GM18951 (cell line): ENCODE data around the gene MEX3B.

Source experiments
- POLR2A ChIP-seq: IDR thresholded peaks from 4 replicates; pipeline ENCODE4 v1.6.1; 2011; ENCODE audit warnings: mild to moderate bottlenecking; ENCODE audit not compliant: insufficient read length, insufficient read depth; ENCODE audit errors: extremely low read depth
- in situ Hi-C: fragments of 300-500 bp; cut with MboI; formaldehyde crosslinking; loops from one replicate; pipeline ENCODE4 v1.12.0; 2022; ENCODE audit warnings: low sequenced_read_pairs, mixed read lengths, inconsistent platforms; ENCODE audit not compliant: unreplicated experiment

The MEX3B gene

GRCh38 chr15:82045892-82046665, at the start of gene MEX3B:
Gene MEX3B (minus strand): TSS chr15:82046018. CDS start chr15:82045705, 313 bp downstream.
- no peak for TF ChIP-seq POLR2A
- in situ Hi-C loops: no loop called here

GRCh38 chr15:82093774-82094211, 48.0 kb upstream of the MEX3B start:
- no peak for TF ChIP-seq POLR2A
- in situ Hi-C loops: no loop called here

- in situ Hi-C loops: no loop called here
- no peak for TF ChIP-seq POLR2A
Observed at GRCh38 chr15:82093325-82093724, 47.5 kb upstream of the MEX3B start.

- no peak for TF ChIP-seq POLR2A
- in situ Hi-C loops: no loop called here
Observed at GRCh38 chr15:82091636-82092140, 45.9 kb upstream of the MEX3B start.

GRCh38 chr15:82086243-82086995, 40.6 kb upstream of the MEX3B start:
- in situ Hi-C loops: no loop called here
- no peak for TF ChIP-seq POLR2A

- in situ Hi-C loops: no loop called here
- TF ChIP-seq POLR2A: no peak
Observed at GRCh38 chr15:82081914-82082762, 36.3 kb upstream of the MEX3B start.

- in situ Hi-C loops: no loop called here
- TF ChIP-seq POLR2A: no peak
Observed at GRCh38 chr15:82080774-82081173, 35.0 kb upstream of the MEX3B start.

- in situ Hi-C loops: no loop called here
- no peak for TF ChIP-seq POLR2A
Observed at GRCh38 chr15:82079736-82080135, 33.9 kb upstream of the MEX3B start.

GRCh38 chr15:82074610-82075009, 28.8 kb upstream of the MEX3B start:
- TF ChIP-seq POLR2A: no peak

GRCh38 chr15:82072926-82073537, 27.2 kb upstream of the MEX3B start:
- in situ Hi-C loops: no loop called here
- TF ChIP-seq POLR2A: no peak

More at GRCh38 chr15:82074610-82075009, 28.8 kb upstream of the MEX3B start:
- in situ Hi-C loops: no loop called here

GRCh38 chr15:82066455-82066854, 20.6 kb upstream of the MEX3B start:
- TF ChIP-seq POLR2A: no peak
- in situ Hi-C loops: no loop called here

- no peak for TF ChIP-seq POLR2A
- in situ Hi-C loops: no loop called here
Observed at GRCh38 chr15:82064824-82065223, 19.0 kb upstream of the MEX3B start.
